Osteoblast (primary cell): ENCODE data around the gene NR3C1. TPM values are rescaled to one million over a fixed set of nuclear protein-coding genes. Genes with fewer than 3 reads are reported as not detected.

Experiments used
- DNase-seq: peaks from one replicate; pipeline ENCODE4 v3.0.0; 2011; ENCODE audit warnings: low spot score, mixed read lengths; ENCODE audit not compliant: insufficient read length; ENCODE audit errors: missing footprints
- H2AFZ ChIP-seq: 2 replicates; pipeline ENCODE4 v1.6.0; 2011; ENCODE audit warnings: mild to moderate bottlenecking, low read length
- H3K27ac ChIP-seq: 2 replicates; pipeline ENCODE4 v1.5.1; 2011; ENCODE audit warnings: mild to moderate bottlenecking, low read depth, low read length, moderate library complexity
- H3K27me3 ChIP-seq: 2 replicates; pipeline ENCODE4 v1.6.0; 2012; ENCODE audit warnings: mild to moderate bottlenecking, control low read depth, inconsistent platforms, low read length, moderate library complexity; ENCODE audit not compliant: insufficient read depth
- H3K36me3 ChIP-seq: 2 replicates; pipeline ENCODE4 v1.5.1; 2011; ENCODE audit warnings: mild to moderate bottlenecking, low read length, control low read depth, moderate library complexity; ENCODE audit not compliant: insufficient read depth
- H3K4me1 ChIP-seq: 2 replicates; pipeline ENCODE4 v1.5.1; 2011; ENCODE audit warnings: mild to moderate bottlenecking, low read length, control low read depth, moderate library complexity; ENCODE audit not compliant: insufficient read depth
- H3K4me2 ChIP-seq: 2 replicates; pipeline ENCODE4 v1.6.0; 2011; ENCODE audit warnings: mild to moderate bottlenecking, low read length; ENCODE audit not compliant: insufficient read depth
- H3K4me3 ChIP-seq: fragments of 200-600 bp; sonication (generic); 3 replicates; pipeline ENCODE4 v1.5.1; 2012; ENCODE audit warnings: mild to moderate bottlenecking, low read length, inconsistent platforms; ENCODE audit not compliant: insufficient read depth
- H3K79me2 ChIP-seq: 2 replicates; pipeline ENCODE4 v1.6.0; 2012; ENCODE audit warnings: mild to moderate bottlenecking, low read length, control low read depth, inconsistent platforms; ENCODE audit not compliant: insufficient read depth
- H3K9me3 ChIP-seq: 2 replicates; pipeline ENCODE4 v1.5.1; 2011; ENCODE audit warnings: low read depth, low read length, control low read depth
- H4K20me1 ChIP-seq: 2 replicates; pipeline ENCODE4 v1.6.0; 2012; ENCODE audit warnings: mild to moderate bottlenecking, low read length, control low read depth; ENCODE audit not compliant: insufficient read depth
- total RNA-seq: library from RNA; depleted of rRNA; stranded (reverse); fragments of >200 nt; gene quantifications from 2 replicates; pipeline ENCODE4 v1.2.3, GENCODE V29; 2012
- TF ChIP-seq, protein P1 (sequence below): IDR thresholded peaks from 2 replicates; pipeline ENCODE4 v1.5.1; 2011; ENCODE audit warnings: mild to moderate bottlenecking, low read depth, low read length, moderate library complexity; ENCODE audit errors: extremely low read depth

The NR3C1 gene
- total RNA-seq, 1 donor = 119 TPM

DNA sequence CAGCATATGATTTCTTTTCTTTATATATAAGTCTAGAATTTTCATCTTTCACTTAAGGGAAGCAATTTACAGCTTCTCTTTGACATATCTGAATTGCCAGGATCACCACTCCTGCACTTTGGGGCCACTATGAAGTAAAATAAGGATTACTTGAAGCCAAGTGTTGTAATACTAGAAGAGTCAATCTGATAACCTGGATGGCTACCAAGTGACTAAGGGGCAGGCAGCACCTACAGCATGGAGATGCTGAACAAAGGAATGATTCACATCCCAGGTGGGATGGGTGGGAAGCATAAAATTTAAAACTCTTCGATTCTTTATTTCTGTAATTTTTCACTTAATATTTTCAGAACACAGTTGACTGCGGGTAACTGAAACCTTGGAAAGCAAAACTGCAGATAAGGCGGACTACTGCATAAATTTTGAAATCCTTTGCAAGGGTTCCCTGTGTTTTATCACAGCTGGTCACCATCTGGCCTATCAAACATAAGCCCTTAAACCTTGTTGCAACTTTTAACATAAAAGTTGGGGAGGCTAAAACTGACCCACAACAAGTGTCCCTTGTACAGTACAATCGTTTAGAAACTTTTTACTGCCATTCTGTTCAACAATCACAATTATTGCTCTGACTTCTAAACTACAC, 31.2 kb downstream of the NR3C1 start:
- H3K79me2 ChIP-seq = peaks cover 100% of the 10 kb centered on the region
- H3K4me3 ChIP-seq = no peak overlapping the region
- DNase-seq = no peak
- no peak overlapping the region for H3K27ac ChIP-seq
- H3K27me3 ChIP-seq = no peaks in the 10 kb centered on the region
- no peak overlapping the region for H3K4me2 ChIP-seq
- H3K4me1 ChIP-seq = peaks cover 14% of the 10 kb centered on the region
- H4K20me1 ChIP-seq = peaks cover 52% of the 10 kb centered on the region
- no peaks in the 10 kb centered on the region for H3K9me3 ChIP-seq
- H3K36me3 ChIP-seq = peaks cover 9% of the 10 kb centered on the region
- H2AFZ ChIP-seq = no peak overlapping the region
- TF ChIP-seq, protein P1, sequence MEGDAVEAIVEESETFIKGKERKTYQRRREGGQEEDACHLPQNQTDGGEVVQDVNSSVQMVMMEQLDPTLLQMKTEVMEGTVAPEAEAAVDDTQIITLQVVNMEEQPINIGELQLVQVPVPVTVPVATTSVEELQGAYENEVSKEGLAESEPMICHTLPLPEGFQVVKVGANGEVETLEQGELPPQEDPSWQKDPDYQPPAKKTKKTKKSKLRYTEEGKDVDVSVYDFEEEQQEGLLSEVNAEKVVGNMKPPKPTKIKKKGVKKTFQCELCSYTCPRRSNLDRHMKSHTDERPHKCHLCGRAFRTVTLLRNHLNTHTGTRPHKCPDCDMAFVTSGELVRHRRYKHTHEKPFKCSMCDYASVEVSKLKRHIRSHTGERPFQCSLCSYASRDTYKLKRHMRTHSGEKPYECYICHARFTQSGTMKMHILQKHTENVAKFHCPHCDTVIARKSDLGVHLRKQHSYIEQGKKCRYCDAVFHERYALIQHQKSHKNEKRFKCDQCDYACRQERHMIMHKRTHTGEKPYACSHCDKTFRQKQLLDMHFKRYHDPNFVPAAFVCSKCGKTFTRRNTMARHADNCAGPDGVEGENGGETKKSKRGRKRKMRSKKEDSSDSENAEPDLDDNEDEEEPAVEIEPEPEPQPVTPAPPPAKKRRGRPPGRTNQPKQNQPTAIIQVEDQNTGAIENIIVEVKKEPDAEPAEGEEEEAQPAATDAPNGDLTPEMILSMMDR = no peak

DNA sequence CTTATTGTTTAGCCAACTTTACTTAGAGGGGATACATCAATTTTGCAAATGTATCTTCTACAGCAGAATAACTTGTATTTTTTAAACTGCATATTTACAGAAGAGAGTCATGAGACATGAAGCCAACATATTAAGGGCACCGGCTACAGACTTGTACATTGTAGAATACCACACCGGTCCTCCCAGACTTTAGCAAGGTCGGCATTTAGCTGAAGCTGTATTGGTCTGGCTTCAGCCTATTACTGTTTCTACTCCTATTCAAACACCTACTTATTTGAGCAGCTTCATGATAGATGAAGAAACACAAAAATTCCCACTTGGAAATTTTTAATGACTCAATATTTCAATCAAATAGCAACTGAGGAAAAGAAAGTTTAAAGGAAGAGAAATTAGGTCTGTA, 33.0 kb downstream of the NR3C1 start:
- TF ChIP-seq, protein P1 = no peak
- no peak overlapping the region for H3K4me2 ChIP-seq

DNA sequence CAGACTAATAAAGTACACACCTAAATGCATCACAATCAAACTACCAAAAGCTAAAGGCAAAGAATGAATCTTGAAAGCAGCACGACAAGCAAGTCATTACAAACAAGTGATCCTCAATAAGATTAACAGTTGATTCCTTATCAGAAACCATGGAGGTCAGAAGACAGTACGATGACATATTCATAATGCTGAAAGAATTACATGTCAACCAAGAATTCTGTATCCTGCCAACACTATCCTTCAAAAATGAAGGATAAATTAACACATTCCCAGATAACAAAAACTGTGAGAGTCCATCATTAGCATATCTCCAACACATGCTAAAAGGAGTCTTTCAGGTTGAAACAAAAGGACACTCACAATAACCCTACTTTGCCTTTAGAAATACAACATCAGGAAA, 39.4 kb downstream of the NR3C1 start:
- Histone ChIP-seq H4K20me1 (peaks cover 34% of the 10 kb centered on the region), H2AFZ (no peak overlapping the region), H3K4me1 (peaks cover 2% of the 10 kb centered on the region), H3K27ac (no peak overlapping the region), H3K36me3 (peaks cover 6% of the 10 kb centered on the region), H3K9me3 (no peaks in the 10 kb centered on the region), H3K79me2 (peaks cover 100% of the 10 kb centered on the region), H3K27me3 (no peaks in the 10 kb centered on the region), H3K4me3 (no peak overlapping the region), H3K4me2 (no peak overlapping the region)
- no peak for DNase-seq
- TF ChIP-seq, protein P1 = no peak

More for the DNA sequence above, 33.0 kb downstream of the NR3C1 start:
- H3K36me3 ChIP-seq = peaks cover 9% of the 10 kb centered on the region
- no peak for DNase-seq
- H2AFZ ChIP-seq = no peak overlapping the region
- H3K4me3 ChIP-seq = no peak overlapping the region
- no peak overlapping the region for H3K27ac ChIP-seq
- no peaks in the 10 kb centered on the region for H3K27me3 ChIP-seq
- H3K4me1 ChIP-seq = peaks cover 5% of the 10 kb centered on the region
- peaks cover 100% of the 10 kb centered on the region for H3K79me2 ChIP-seq
- no peaks in the 10 kb centered on the region for H3K9me3 ChIP-seq
- peaks cover 54% of the 10 kb centered on the region for H4K20me1 ChIP-seq

DNA sequence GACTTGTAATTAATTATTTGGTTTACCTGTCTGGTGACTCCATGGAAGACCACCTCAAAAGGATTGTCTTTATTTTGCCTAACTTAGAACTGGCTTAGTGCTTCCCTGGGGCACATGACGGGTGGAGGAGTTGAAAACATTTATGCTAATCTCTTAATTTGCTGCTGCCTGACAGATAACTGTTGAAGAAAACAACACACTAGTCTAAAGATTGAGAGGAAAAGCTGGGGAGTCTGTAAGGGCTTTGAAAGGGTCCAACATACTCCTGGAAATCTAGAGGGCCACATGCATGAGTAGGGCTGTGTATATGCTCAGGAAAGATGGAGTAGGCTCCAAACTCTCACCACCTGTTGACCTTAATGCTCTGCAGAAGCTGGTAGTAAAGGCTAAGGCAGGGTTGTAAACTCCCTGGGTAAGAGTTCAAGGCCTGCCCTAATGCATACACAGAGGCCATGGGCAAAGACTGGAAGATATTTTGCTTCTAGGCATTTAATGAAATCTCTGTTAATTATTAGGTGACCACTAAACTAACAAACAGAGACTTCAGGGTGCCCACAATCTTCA, 40.7 kb downstream of the NR3C1 start:
- TF ChIP-seq, protein P1 = no peak
- peaks cover 39% of the 10 kb centered on the region for H4K20me1 ChIP-seq
- H3K4me3 ChIP-seq = no peak overlapping the region
- no peaks in the 10 kb centered on the region for H3K36me3 ChIP-seq
- H3K4me1 ChIP-seq = peaks cover 2% of the 10 kb centered on the region
- H2AFZ ChIP-seq = no peak overlapping the region
- no peaks in the 10 kb centered on the region for H3K9me3 ChIP-seq
- no peak overlapping the region for H3K4me2 ChIP-seq
- no peak overlapping the region for H3K27ac ChIP-seq
- no peaks in the 10 kb centered on the region for H3K27me3 ChIP-seq
- H3K79me2 ChIP-seq = peaks cover 100% of the 10 kb centered on the region
- DNase-seq = no peak
